DND-41 (cell line): ENCODE measurements around the gene INTS1.

Experiments used
- ATAC-seq: fragments of 200-7000 bp; cut with Tn5 transposase; 3 replicates; pipeline ENCODE4 v1.9.1; 2021; ENCODE audit warnings: low read depth; ENCODE audit not compliant: insufficient read depth
- DNase-seq: peaks from one replicate; pipeline ENCODE4 v3.0.0-alpha.2; 2020
- H2AFZ ChIP-seq: 2 replicates; pipeline ENCODE4 v1.6.0; 2012; ENCODE audit warnings: low read depth, low read length
- H3K27ac ChIP-seq: 2 replicates; pipeline ENCODE4 v1.5.1; 2012; ENCODE audit warnings: low read length, inconsistent platforms
- H3K27me3 ChIP-seq: fragments of 200-600 bp; sonication (generic); 2 replicates; pipeline ENCODE4 v1.6.0; 2012; ENCODE audit warnings: low read length, mild to moderate bottlenecking, inconsistent platforms; ENCODE audit not compliant: insufficient read depth, poor library complexity
- H3K36me3 ChIP-seq: 2 replicates; pipeline ENCODE4 v1.5.1; 2012; ENCODE audit warnings: low read length, inconsistent platforms; ENCODE audit not compliant: insufficient read depth
- H3K4me1 ChIP-seq: 2 replicates; pipeline ENCODE4 v1.5.1; 2012; ENCODE audit warnings: mild to moderate bottlenecking, low read length; ENCODE audit not compliant: insufficient read depth
- H3K4me2 ChIP-seq: 2 replicates; pipeline ENCODE4 v1.6.0; 2012; ENCODE audit warnings: mild to moderate bottlenecking, moderate library complexity, low read length, inconsistent platforms; ENCODE audit not compliant: insufficient read depth
- H3K4me3 ChIP-seq, 2 experiments: fragments of 200-600 bp in 1 of 2; shearing (Covaris generic) in 1 of 2; 2 replicates each; pipeline ENCODE4 v1.5.1; 2012 to 2016; ENCODE audit warnings: inconsistent platforms in 2 of 2, low read length in 2 of 2, mild to moderate bottlenecking in 2 of 2, low read depth in 1 of 2, moderate library complexity in 1 of 2
- H3K79me2 ChIP-seq: 2 replicates; pipeline ENCODE4 v1.6.0; 2012; ENCODE audit warnings: low read length, inconsistent platforms; ENCODE audit not compliant: insufficient read depth
- H3K9ac ChIP-seq: 2 replicates; pipeline ENCODE4 v1.6.0; 2012; ENCODE audit warnings: low read depth, mild to moderate bottlenecking, inconsistent platforms, low read length, moderate library complexity
- H3K9me3 ChIP-seq: 2 replicates; pipeline ENCODE4 v1.5.1; 2012; ENCODE audit warnings: low read length, moderate library complexity, mild to moderate bottlenecking, inconsistent platforms; ENCODE audit not compliant: insufficient read depth, severe bottlenecking
- H4K20me1 ChIP-seq: 2 replicates; pipeline ENCODE4 v1.6.0; 2012; ENCODE audit warnings: low read length; ENCODE audit not compliant: insufficient read depth
- EZH2 ChIP-seq: IDR thresholded peaks from 3 replicates; pipeline ENCODE4 v1.6.1; 2012; ENCODE audit warnings: borderline replicate concordance, low read depth, mild to moderate bottlenecking, moderate library complexity, low read length, inconsistent platforms; ENCODE audit not compliant: severe bottlenecking
- TF ChIP-seq, protein P1 (sequence below): IDR thresholded peaks from 2 replicates; pipeline ENCODE4 v1.5.1; 2012; ENCODE audit warnings: borderline replicate concordance, low read length, moderate library complexity, mild to moderate bottlenecking; ENCODE audit not compliant: poor library complexity, severe bottlenecking; ENCODE audit errors: extremely low read depth

INTS1 gene

DNA sequence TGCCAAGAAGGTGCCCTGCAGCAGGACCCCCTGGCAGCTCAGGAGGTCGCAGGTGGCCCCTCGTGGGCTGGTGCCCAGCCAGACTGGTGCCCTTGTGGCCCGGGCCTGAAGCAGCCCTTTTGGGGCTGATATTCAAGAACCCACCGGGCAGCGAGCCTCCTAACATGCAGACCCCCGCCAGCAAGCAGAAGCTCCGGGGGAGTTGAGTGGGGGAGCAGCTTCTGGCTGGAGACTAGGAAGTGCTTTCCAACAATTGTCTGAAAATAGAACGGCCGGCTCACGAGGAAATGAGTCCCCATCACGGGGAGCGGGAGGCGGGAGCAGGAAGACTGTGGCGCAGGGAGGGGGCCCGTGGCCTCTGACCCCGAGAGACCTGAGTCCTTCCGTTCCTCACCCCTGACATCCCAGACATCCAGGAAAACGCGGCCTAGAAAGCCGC lies 9.5 kb upstream of the INTS1 start:
- TF ChIP-seq, protein P1, sequence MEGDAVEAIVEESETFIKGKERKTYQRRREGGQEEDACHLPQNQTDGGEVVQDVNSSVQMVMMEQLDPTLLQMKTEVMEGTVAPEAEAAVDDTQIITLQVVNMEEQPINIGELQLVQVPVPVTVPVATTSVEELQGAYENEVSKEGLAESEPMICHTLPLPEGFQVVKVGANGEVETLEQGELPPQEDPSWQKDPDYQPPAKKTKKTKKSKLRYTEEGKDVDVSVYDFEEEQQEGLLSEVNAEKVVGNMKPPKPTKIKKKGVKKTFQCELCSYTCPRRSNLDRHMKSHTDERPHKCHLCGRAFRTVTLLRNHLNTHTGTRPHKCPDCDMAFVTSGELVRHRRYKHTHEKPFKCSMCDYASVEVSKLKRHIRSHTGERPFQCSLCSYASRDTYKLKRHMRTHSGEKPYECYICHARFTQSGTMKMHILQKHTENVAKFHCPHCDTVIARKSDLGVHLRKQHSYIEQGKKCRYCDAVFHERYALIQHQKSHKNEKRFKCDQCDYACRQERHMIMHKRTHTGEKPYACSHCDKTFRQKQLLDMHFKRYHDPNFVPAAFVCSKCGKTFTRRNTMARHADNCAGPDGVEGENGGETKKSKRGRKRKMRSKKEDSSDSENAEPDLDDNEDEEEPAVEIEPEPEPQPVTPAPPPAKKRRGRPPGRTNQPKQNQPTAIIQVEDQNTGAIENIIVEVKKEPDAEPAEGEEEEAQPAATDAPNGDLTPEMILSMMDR: no peak
- H3K4me2 ChIP-seq: no peak overlapping the region
- peaks cover 42% of the 10 kb centered on the region for H3K4me1 ChIP-seq
- H3K36me3 ChIP-seq: no peaks in the 10 kb centered on the region
- ATAC-seq: no peak
- H3K27me3 ChIP-seq: no peaks in the 10 kb centered on the region
- no peaks in the 10 kb centered on the region for H4K20me1 ChIP-seq
- DNase-seq: no peak
- no peak overlapping the region for H3K9ac ChIP-seq
- peak overlapping the region; percentile 69 for H3K27ac ChIP-seq
- H3K79me2 ChIP-seq: no peaks in the 10 kb centered on the region
- no peaks in the 10 kb centered on the region for H3K9me3 ChIP-seq
- H2AFZ ChIP-seq: no peak overlapping the region
- no peak overlapping the region for H3K4me3 ChIP-seq

- Histone ChIP-seq H3K4me1 (peaks cover 48% of the 10 kb centered on the region), H3K27me3 (no peaks in the 10 kb centered on the region), H3K4me2 (no peak overlapping the region), H3K27ac (peak overlapping the region; percentile 81), H3K9ac (no peak overlapping the region), H2AFZ (no peak overlapping the region), H3K79me2 (no peaks in the 10 kb centered on the region), H3K9me3 (no peaks in the 10 kb centered on the region), H4K20me1 (no peaks in the 10 kb centered on the region), H3K36me3 (no peaks in the 10 kb centered on the region), H3K4me3 (no peak overlapping the region)
- TF ChIP-seq, protein P1: no peak
- TF ChIP-seq EZH2: no peak
- DNase-seq: peak; percentile 84
- ATAC-seq: peak; percentile 80
These were observed 8.8 kb upstream of the INTS1 start for GRCh38 chr7:1512781-1513656.

GRCh38 chr7:1511444-1512422 lies 7.5 kb upstream of the INTS1 start:
- H3K4me3 ChIP-seq: no peak overlapping the region
- H2AFZ ChIP-seq: no peak overlapping the region
- no peaks in the 10 kb centered on the region for H3K79me2 ChIP-seq
- H3K4me1 ChIP-seq: peaks cover 51% of the 10 kb centered on the region
- no peak overlapping the region for H3K4me2 ChIP-seq
- H3K9ac ChIP-seq: peak overlapping the region; percentile 38
- no peak for TF ChIP-seq EZH2
- TF ChIP-seq, protein P1: no peak
- H4K20me1 ChIP-seq: no peaks in the 10 kb centered on the region
- H3K27ac ChIP-seq: peak overlapping the region; percentile 81
- DNase-seq (no peak), ATAC-seq (no peak)
- no peaks in the 10 kb centered on the region for H3K27me3 ChIP-seq
- H3K9me3 ChIP-seq: no peaks in the 10 kb centered on the region
- H3K36me3 ChIP-seq: no peaks in the 10 kb centered on the region
